IMR-90 (cell line): ENCODE measurements around the gene AP2B1. TPM values are rescaled to one million over a fixed set of nuclear protein-coding genes. Genes with fewer than 3 reads are reported as not detected.

Source experiments
- ATAC-seq: fragments of 200-7000 bp; cut with Tn5 transposase; 2 replicates; pipeline ENCODE4 v1.9.1; 2020; ENCODE audit warnings: low read depth, mild to moderate bottlenecking, moderate library complexity
- BruUV-seq: library from RNA; stranded (reverse); fragments of 400-500 nt; replicated peaks from 2 replicates; lab custom pipeline; 2021; lab: Mats Ljungman, UMichigan
- CTCF ChIA-PET: fragments of 300-600 bp; formaldehyde crosslinking; extraction: SDS; loops from one replicate; lab custom pipeline; 2021; ENCODE audit warnings: antibody characterized with exemption; lab: Yijun Ruan, JAX
- POLR2A ChIA-PET: fragments of 300-600 bp; sonication (Branson Sonifier 250); formaldehyde crosslinking; loops from one replicate; lab custom pipeline; 2022; ENCODE audit warnings: antibody characterized with exemption; ENCODE audit not compliant: unreplicated experiment; lab: Charles Lee
- DNase-seq: peaks from one replicate; pipeline ENCODE4 v3.0.0; 2013
- H2AFZ ChIP-seq: replicated peaks from 2 replicates; pipeline ENCODE3; 2013; ENCODE audit warnings: low read length, mild to moderate bottlenecking; ENCODE audit not compliant: poor library complexity
- H2AK5ac ChIP-seq: 2 replicates; pipeline ENCODE4 v1.6.1; 2013; ENCODE audit warnings: low read depth, low read length, inconsistent platforms
- H2AK9ac ChIP-seq: replicated peaks from 2 replicates; pipeline ENCODE3; 2013; ENCODE audit warnings: mild to moderate bottlenecking, low read depth, low read length, moderate library complexity; ENCODE audit not compliant: poor library complexity
- H2BK120ac ChIP-seq: 2 replicates; pipeline ENCODE4 v1.6.1; 2013; ENCODE audit warnings: low read depth, low read length, inconsistent platforms
- H2BK15ac ChIP-seq: 3 replicates; pipeline ENCODE4 v1.6.1; 2013; ENCODE audit warnings: low read depth, low read length, inconsistent platforms
- H2BK20ac ChIP-seq: 2 replicates; pipeline ENCODE4 v1.6.1; 2013; ENCODE audit warnings: low read depth, mild to moderate bottlenecking, inconsistent platforms, low read length, moderate library complexity
- H2BK5ac ChIP-seq: 2 replicates; pipeline ENCODE4 v1.6.1; 2013; ENCODE audit warnings: mild to moderate bottlenecking, low read depth, low read length, inconsistent platforms; ENCODE audit not compliant: poor library complexity, severe bottlenecking
- H3K14ac ChIP-seq: replicated peaks from 2 replicates; pipeline ENCODE4 v1.6.1; 2013; ENCODE audit warnings: low read depth, low read length, inconsistent platforms
- H3K18ac ChIP-seq: 2 replicates; pipeline ENCODE4 v1.6.1; 2013; ENCODE audit warnings: low read depth, low read length, control low read depth
- H3K23ac ChIP-seq: 2 replicates; pipeline ENCODE4 v1.6.1; 2013; ENCODE audit warnings: low read depth, low read length, inconsistent platforms
- H3K27ac ChIP-seq: 2 replicates; pipeline ENCODE4 v1.5.1; 2013; ENCODE audit warnings: mild to moderate bottlenecking, control low read depth, low read length; ENCODE audit not compliant: insufficient read depth
- H3K27me3 ChIP-seq: 2 replicates; pipeline ENCODE4 v1.6.1; 2013; ENCODE audit warnings: low read length; ENCODE audit not compliant: control insufficient read depth, insufficient read depth
- H3K36me3 ChIP-seq: 2 replicates; pipeline ENCODE4 v1.6.1; 2013; ENCODE audit warnings: low read length, mixed read lengths; ENCODE audit not compliant: control insufficient read depth, insufficient read depth
- H3K4ac ChIP-seq: 2 replicates; pipeline ENCODE4 v1.6.1; 2013; ENCODE audit warnings: low read depth, low read length, inconsistent platforms
- H3K4me1 ChIP-seq: 2 replicates; pipeline ENCODE4 v1.6.1; 2013; ENCODE audit warnings: low read length, mixed read lengths; ENCODE audit not compliant: control insufficient read depth, insufficient read depth
- H3K4me2 ChIP-seq: 2 replicates; pipeline ENCODE4 v1.6.1; 2013; ENCODE audit warnings: low read depth, mild to moderate bottlenecking, control low read depth, low read length, moderate library complexity
- H3K4me3 ChIP-seq: 2 replicates; pipeline ENCODE4 v1.5.1; 2013; ENCODE audit warnings: low read depth, mild to moderate bottlenecking, control low read depth, low read length, moderate library complexity; ENCODE audit not compliant: insufficient read depth
- H3K56ac ChIP-seq: 2 replicates; pipeline ENCODE4 v1.6.1; 2013; ENCODE audit warnings: low read length, inconsistent platforms; ENCODE audit not compliant: insufficient read depth; ENCODE audit errors: extremely low read depth
- H3K79me1 ChIP-seq, 2 experiments: 2 replicates each; pipeline ENCODE4 v1.6.1; 2013; ENCODE audit warnings: low read length in 2 of 2, inconsistent platforms in 1 of 2, low read depth in 1 of 2
- H3K9ac ChIP-seq: 2 replicates; pipeline ENCODE4 v1.6.1; 2013; ENCODE audit warnings: low read depth, low read length, control low read depth
- H3K9me1 ChIP-seq: 2 replicates; pipeline ENCODE4 v1.6.1; 2013; ENCODE audit warnings: low read length, inconsistent platforms; ENCODE audit not compliant: insufficient read depth
- H3K9me3 ChIP-seq: 2 replicates; pipeline ENCODE4 v1.6.1; 2013; ENCODE audit warnings: low read length; ENCODE audit not compliant: control insufficient read depth, insufficient read depth
- H4K20me1 ChIP-seq: 2 replicates; pipeline ENCODE4 v1.6.1; 2013; ENCODE audit warnings: low read length, inconsistent platforms; ENCODE audit not compliant: insufficient read depth
- H4K5ac ChIP-seq: 2 replicates; pipeline ENCODE4 v1.6.1; 2013; ENCODE audit warnings: mild to moderate bottlenecking, low read depth, low read length, control low read depth
- H4K8ac ChIP-seq, 2 experiments: 2 replicates each; pipeline ENCODE4 v1.6.1; 2013; ENCODE audit warnings: low read depth in 2 of 2, low read length in 2 of 2, control low read depth in 1 of 2, inconsistent platforms in 1 of 2
- H4K91ac ChIP-seq: 2 replicates; pipeline ENCODE4 v1.6.1; 2013; ENCODE audit warnings: low read depth, low read length, inconsistent platforms; ENCODE audit not compliant: insufficient read depth
- BHLHE40 ChIP-seq: fragments of 150-350 bp; IDR thresholded peaks from 2 replicates; pipeline ENCODE4 v1.6.1; 2016; ENCODE audit warnings: mild to moderate bottlenecking, low read depth, low read length
- CHD1 ChIP-seq: IDR thresholded peaks from 2 replicates; pipeline ENCODE4 v1.6.1; 2012; ENCODE audit warnings: low read depth, low read length, improper control_type of control experiment
- FOS ChIP-seq: fragments of 150-350 bp; IDR thresholded peaks from 2 replicates; pipeline ENCODE4 v1.6.1; 2016; ENCODE audit warnings: low read depth, low read length
- MAZ ChIP-seq: IDR thresholded peaks from 2 replicates; pipeline ENCODE4 v1.6.1; 2012; ENCODE audit warnings: low read depth, mild to moderate bottlenecking, low read length, improper control_type of control experiment, moderate library complexity, borderline replicate concordance
- MXI1 ChIP-seq: IDR thresholded peaks from 2 replicates; pipeline ENCODE4 v1.6.1; 2012; ENCODE audit warnings: low read depth, mild to moderate bottlenecking, low read length, moderate library complexity, borderline replicate concordance
- NFE2L2 ChIP-seq: fragments of 150-350 bp; IDR thresholded peaks from 2 replicates; pipeline ENCODE4 v1.6.1; 2016; ENCODE audit warnings: low read depth, mild to moderate bottlenecking, low read length
- POLR2A ChIP-seq: IDR thresholded peaks from 2 replicates; pipeline ENCODE4 v1.6.1; 2012; ENCODE audit warnings: mild to moderate bottlenecking, low read depth, low read length
- RAD21 ChIP-seq: IDR thresholded peaks from 2 replicates; pipeline ENCODE4 v1.6.1; 2012; ENCODE audit warnings: low read length, improper control_type of control experiment
- RCOR1 ChIP-seq: IDR thresholded peaks from 2 replicates; pipeline ENCODE4 v1.6.1; 2012; ENCODE audit warnings: mild to moderate bottlenecking, low read length, improper control_type of control experiment; ENCODE audit not compliant: insufficient replicate concordance
- SMC3 ChIP-seq: fragments of 150-350 bp; IDR thresholded peaks from 2 replicates; pipeline ENCODE4 v1.6.1; 2016; ENCODE audit warnings: low read depth, mild to moderate bottlenecking, antibody characterized with exemption, low read length, moderate library complexity
- WGBS, 2 experiments: methylation state at CpG; one replicate each; pipeline versions ENCODE4 v1.1.5 to v1.1.7; 2013; ENCODE audit warnings: missing lambda C conversion rate in 2 of 2; ENCODE audit not compliant: insufficient read length in 1 of 2; ENCODE audit errors: extremely low coverage in 2 of 2; 5-methylcytosine and 5-hydroxymethylcytosine counted together
- dilution Hi-C: fragments of 300-500 bp; cut with HindIII; formaldehyde crosslinking; loops from one replicate; pipeline ENCODE4 v1.14.3; 2018; ENCODE audit warnings: low sequenced_read_pairs; ENCODE audit not compliant: unreplicated experiment
- in situ Hi-C: fragments of 300-500 bp; cut with MboI; formaldehyde crosslinking; loops from 3 replicates; pipeline ENCODE4 v1.14.3; 2019; ENCODE audit warnings: low sequenced_read_pairs, inconsistent platforms, mixed read lengths
- intact Hi-C: fragments of 100-400 bp; cut with micrococcal nuclease; formaldehyde crosslinking; loops from 2 replicates; pipeline ENCODE4 v1.10.0; 2022
- polyA plus RNA-seq, 3 experiments: library from polyadenylated mRNA; depleted of rRNA; stranded (reverse); fragments of >200 nt; gene quantifications; 2 replicates each; pipeline ENCODE4 v1.2.3, GENCODE V29; 2012; ENCODE audit warnings: low replicate concordance in 1 of 3
- total RNA-seq: library from RNA; depleted of rRNA; stranded (reverse); fragments of >200 nt; gene quantifications from 2 replicates; pipeline ENCODE4 v1.2.3, GENCODE V29; 2012
- TF ChIP-seq, protein P1 (sequence below): conservative IDR thresholded peaks from 2 replicates; pipeline ENCODE4 v1.5.1; 2012; ENCODE audit warnings: mild to moderate bottlenecking, low read depth, low read length, improper control_type of control experiment
- TF ChIP-seq, protein P2 (sequence below): fragments of 150-350 bp; IDR thresholded peaks from 2 replicates; pipeline ENCODE4 v1.6.1; 2017; ENCODE audit warnings: mild to moderate bottlenecking, antibody characterized with exemption, low read length, low read depth

The AP2B1 gene
- total and polyA plus RNA-seq, 2 of the 4 experiments (the other 2 are of a cell fraction): 102 to 125 TPM

DNA sequence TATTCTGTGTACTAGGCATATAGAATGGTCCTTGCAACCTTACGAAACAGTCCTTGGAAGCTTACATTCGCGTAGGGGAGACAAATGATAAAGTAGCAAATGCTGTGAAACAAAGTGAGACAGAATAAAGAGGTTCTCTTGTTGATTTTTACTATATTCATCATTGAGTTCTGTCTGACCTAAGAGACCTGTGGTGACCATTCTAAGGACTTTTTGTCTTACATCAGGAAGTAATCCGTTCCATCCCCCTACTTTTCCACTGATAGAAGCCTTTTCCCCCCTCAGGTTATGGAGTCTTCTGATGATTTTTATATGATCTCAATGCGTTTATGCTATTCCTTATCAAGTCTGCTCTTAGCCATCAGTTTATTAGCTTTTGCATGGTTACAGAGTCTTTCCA is 77.6 kb downstream of the AP2B1 start:
- H2BK20ac ChIP-seq: no peak overlapping the region
- H2AK9ac ChIP-seq: no peak overlapping the region
- H2BK15ac ChIP-seq: no peak overlapping the region
- H3K27me3 ChIP-seq: no peaks in the 10 kb centered on the region
- WGBS, 2 experiments: no CpG with 5 or more reads among the region's 5 CpGs
- intact Hi-C loops: no loop called here
- H3K9me1 ChIP-seq: no peaks in the 10 kb centered on the region
- POLR2A ChIA-PET: no interaction called here
- no peaks in the 10 kb centered on the region; the same call in 1 of the 2 replicates for H4K20me1 ChIP-seq
- H3K4ac ChIP-seq: no peak overlapping the region
- no TSS peak for BruUV-seq
- no peak overlapping the region for H3K23ac ChIP-seq
- peaks cover 13% of the 10 kb centered on the region for H3K36me3 ChIP-seq
- H3K79me1 ChIP-seq: peaks cover 15 to 21% of the 10 kb centered on the region in 2 experiments
- peaks cover 5% of the 10 kb centered on the region for H3K4me1 ChIP-seq
- H3K14ac ChIP-seq: no peak overlapping the region
- H4K91ac ChIP-seq: no peak overlapping the region
- TF ChIP-seq MAZ (no peak), POLR2A (no peak), CHD1 (no peak), SMC3 (no peak), RCOR1 (no peak), RAD21 (no peak), BHLHE40 (no peak), MXI1 (no peak), NFE2L2 (no peak), FOS (no peak)
- TF ChIP-seq, protein P1, sequence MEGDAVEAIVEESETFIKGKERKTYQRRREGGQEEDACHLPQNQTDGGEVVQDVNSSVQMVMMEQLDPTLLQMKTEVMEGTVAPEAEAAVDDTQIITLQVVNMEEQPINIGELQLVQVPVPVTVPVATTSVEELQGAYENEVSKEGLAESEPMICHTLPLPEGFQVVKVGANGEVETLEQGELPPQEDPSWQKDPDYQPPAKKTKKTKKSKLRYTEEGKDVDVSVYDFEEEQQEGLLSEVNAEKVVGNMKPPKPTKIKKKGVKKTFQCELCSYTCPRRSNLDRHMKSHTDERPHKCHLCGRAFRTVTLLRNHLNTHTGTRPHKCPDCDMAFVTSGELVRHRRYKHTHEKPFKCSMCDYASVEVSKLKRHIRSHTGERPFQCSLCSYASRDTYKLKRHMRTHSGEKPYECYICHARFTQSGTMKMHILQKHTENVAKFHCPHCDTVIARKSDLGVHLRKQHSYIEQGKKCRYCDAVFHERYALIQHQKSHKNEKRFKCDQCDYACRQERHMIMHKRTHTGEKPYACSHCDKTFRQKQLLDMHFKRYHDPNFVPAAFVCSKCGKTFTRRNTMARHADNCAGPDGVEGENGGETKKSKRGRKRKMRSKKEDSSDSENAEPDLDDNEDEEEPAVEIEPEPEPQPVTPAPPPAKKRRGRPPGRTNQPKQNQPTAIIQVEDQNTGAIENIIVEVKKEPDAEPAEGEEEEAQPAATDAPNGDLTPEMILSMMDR: no peak
- TF ChIP-seq, protein P2, sequence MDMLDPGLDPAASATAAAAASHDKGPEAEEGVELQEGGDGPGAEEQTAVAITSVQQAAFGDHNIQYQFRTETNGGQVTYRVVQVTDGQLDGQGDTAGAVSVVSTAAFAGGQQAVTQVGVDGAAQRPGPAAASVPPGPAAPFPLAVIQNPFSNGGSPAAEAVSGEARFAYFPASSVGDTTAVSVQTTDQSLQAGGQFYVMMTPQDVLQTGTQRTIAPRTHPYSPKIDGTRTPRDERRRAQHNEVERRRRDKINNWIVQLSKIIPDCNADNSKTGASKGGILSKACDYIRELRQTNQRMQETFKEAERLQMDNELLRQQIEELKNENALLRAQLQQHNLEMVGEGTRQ: no peak
- H3K4me3 ChIP-seq: no peak overlapping the region
- H3K4me2 ChIP-seq: no peak overlapping the region
- H3K27ac ChIP-seq: no peak overlapping the region
- H2BK5ac ChIP-seq: no peak overlapping the region
- H2AK5ac ChIP-seq: no peak overlapping the region
- H2AFZ ChIP-seq: no peak overlapping the region
- H4K5ac ChIP-seq: no peak overlapping the region
- no peak overlapping the region for H3K56ac ChIP-seq
- H3K9me3 ChIP-seq: no peaks in the 10 kb centered on the region
- no peak overlapping the region for H2BK120ac ChIP-seq
- no peak for ATAC-seq
- no peak overlapping the region for H3K18ac ChIP-seq
- CTCF ChIA-PET: interaction anchor here (1.1 kb wide), 1 partner anchor 11 kb away, joined by 3 read pairs; no protein-coding TSS in a partner anchor
- H4K8ac ChIP-seq: no peak overlapping the region
- in situ Hi-C loops: no loop called here
- no peak for DNase-seq
- dilution Hi-C loops: no loop called here
- H3K9ac ChIP-seq: no peak overlapping the region
